HG02973 (cell line): ENCODE measurements around the gene CSTF3.
"Not testable (repeated sequence)": the region's sequence is repeated elsewhere in the genome, so short reads cannot be mapped to it uniquely, and the experiment has no call there.

Source experiments
- ATAC-seq: cut with Tn5 transposase; IDR thresholded peaks from one replicate; pipeline ENCODE4 v1.9.1; 2021; ENCODE audit warnings: moderate library complexity; ENCODE audit not compliant: unreplicated experiment

Gene CSTF3

GRCh38 chr11:33162831-33163230 is 1.6 kb upstream of the CSTF3 start:
- ATAC-seq: no peak

- ATAC-seq: no peak
These were observed 693 bp downstream of the CSTF3 start for GRCh38 chr11:33160587-33160986.

GRCh38 chr11:33160136-33160535 is 1.1 kb downstream of the CSTF3 start:
- no peak for ATAC-seq

- not testable (repeated sequence) for ATAC-seq
These were observed 1.9 kb downstream of the CSTF3 start for GRCh38 chr11:33159378-33159867.

- ATAC-seq: no peak
These were observed 2.5 kb downstream of the CSTF3 start for GRCh38 chr11:33158596-33159275.

- no peak for ATAC-seq
These were observed 3.9 kb downstream of the CSTF3 start for GRCh38 chr11:33157103-33158027.

- ATAC-seq: no peak
These were observed 9.9 kb downstream of the CSTF3 start for GRCh38 chr11:33151399-33151798.

GRCh38 chr11:33147559-33147958 is 13.7 kb downstream of the CSTF3 start:
- ATAC-seq: no peak

GRCh38 chr11:33135768-33136443 is 25.4 kb downstream of the CSTF3 start:
- ATAC-seq: no peak

GRCh38 chr11:33135216-33135615 is 26.1 kb downstream of the CSTF3 start:
- ATAC-seq: no peak

GRCh38 chr11:33134276-33134675 is 27.0 kb downstream of the CSTF3 start:
- no peak for ATAC-seq

GRCh38 chr11:33133761-33134160 is 27.5 kb downstream of the CSTF3 start:
- no peak for ATAC-seq

- ATAC-seq: no peak
These were observed 28.8 kb downstream of the CSTF3 start for GRCh38 chr11:33132510-33132909.

GRCh38 chr11:33128739-33129138 is 32.5 kb downstream of the CSTF3 start:
- ATAC-seq: no peak

- ATAC-seq: no peak
These were observed 35.7 kb downstream of the CSTF3 start for GRCh38 chr11:33125611-33126010.

- ATAC-seq: no peak
These were observed 36.3 kb downstream of the CSTF3 start for GRCh38 chr11:33125025-33125424.

- not testable (repeated sequence) for ATAC-seq
These were observed 38.6 kb downstream of the CSTF3 start for GRCh38 chr11:33122696-33123095.

- ATAC-seq: no peak
These were observed 44.7 kb downstream of the CSTF3 start for GRCh38 chr11:33116535-33116934.

GRCh38 chr11:33110083-33110482 is 51.2 kb downstream of the CSTF3 start:
- no peak for ATAC-seq

GRCh38 chr11:33109294-33109895 is 51.9 kb downstream of the CSTF3 start:
- no peak for ATAC-seq

- ATAC-seq: no peak
These were observed 57.4 kb downstream of the CSTF3 start for GRCh38 chr11:33103836-33104235.
